Activated T-helper 1 cell treated with anti-CD3 and anti-CD28 coated beads, Interleukin-12 subunit alpha, Interleukin-12 subunit beta, Interleukin-2, Interleukin-4 antibody, amounts not matched to agents 30 ng/mL and 10 ng/mL and 1 ng/mL, durations not matched to agents 14 hours and 24 hours and 36 hours (primary cell): ENCODE data around the gene PGLYRP1. TPM values are rescaled to one million over a fixed set of nuclear protein-coding genes. Genes with fewer than 3 reads are reported as not detected.

Source experiments
- DNase-seq: peaks from one replicate; pipeline ENCODE4 v3.0.0; 2021; ENCODE audit warnings: low spot score
- H3K27ac Mint-ChIP-seq: one replicate; pipeline ENCODE4 v1.8.0; 2021; ENCODE audit warnings: mild to moderate bottlenecking, mixed read lengths
- H3K27me3 Mint-ChIP-seq: one replicate; pipeline ENCODE4 v1.8.0; 2022; ENCODE audit warnings: mild to moderate bottlenecking, moderate library complexity, mixed read lengths; ENCODE audit not compliant: insufficient read depth
- H3K36me3 Mint-ChIP-seq: one replicate; pipeline ENCODE4 v1.8.0; 2021; ENCODE audit warnings: low read depth, mixed read lengths
- H3K4me1 Mint-ChIP-seq: one replicate; pipeline ENCODE4 v1.8.0; 2021; ENCODE audit warnings: low read depth, mixed read lengths
- H3K4me3 Mint-ChIP-seq: one replicate; pipeline ENCODE4 v1.8.0; 2021; ENCODE audit warnings: mild to moderate bottlenecking, moderate library complexity, mixed read lengths
- H3K9me3 Mint-ChIP-seq: one replicate; pipeline ENCODE4 v1.8.0; 2021; ENCODE audit warnings: mixed read lengths
- intact Hi-C: fragments of 100-400 bp; cut with micrococcal nuclease; formaldehyde crosslinking; loops from one replicate; pipeline ENCODE4 v1.15.1; 2024
- total RNA-seq: library from RNA; stranded (reverse); gene quantifications from 2 replicates; pipeline ENCODE4 v1.2.3, GENCODE V29; 2022

Gene PGLYRP1
- total RNA-seq, 1 donor from 2014 or later = not detected

- Mint-ChIP-seq H3K27ac (no peak overlapping the region), H3K36me3 (no peaks in the 10 kb centered on the region)
These were observed 32.6 kb downstream of the PGLYRP1 start for GRCh38 chr19:45990113-45990728.

GRCh38 chr19:45985321-45985720, 37.5 kb downstream of the PGLYRP1 start:
- no peak for DNase-seq
- Mint-ChIP-seq H3K27ac (no peak overlapping the region), H3K36me3 (no peaks in the 10 kb centered on the region), H3K9me3 (no peaks in the 10 kb centered on the region), H3K4me1 (no peaks in the 10 kb centered on the region), H3K4me3 (no peak overlapping the region), H3K27me3 (peaks cover 6% of the 10 kb centered on the region)
- intact Hi-C loops = no loop called here

More at GRCh38 chr19:45990113-45990728, 32.6 kb downstream of the PGLYRP1 start:
- Mint-ChIP-seq H3K27me3 (peaks cover 4% of the 10 kb centered on the region), H3K9me3 (no peaks in the 10 kb centered on the region), H3K4me3 (no peak overlapping the region), H3K4me1 (no peaks in the 10 kb centered on the region)
- DNase-seq = no peak
- intact Hi-C loops = loop anchor here (10.0 kb wide), 1 partner anchor 585 kb away; the partner anchor contains the start of genes POLR1G and PPP1R13L

GRCh38 chr19:45981350-45981749, 41.5 kb downstream of the PGLYRP1 start:
- Mint-ChIP-seq H3K4me1 (no peaks in the 10 kb centered on the region), H3K4me3 (no peak overlapping the region)

GRCh38 chr19:45978156-45978555, 44.7 kb downstream of the PGLYRP1 start:
- no peaks in the 10 kb centered on the region for H3K9me3 Mint-ChIP-seq
- no peak overlapping the region for H3K4me3 Mint-ChIP-seq
- intact Hi-C loops = no loop called here

More at GRCh38 chr19:45981350-45981749, 41.5 kb downstream of the PGLYRP1 start:
- intact Hi-C loops = no loop called here
- no peak for DNase-seq
- H3K27me3 Mint-ChIP-seq = peaks cover 17% of the 10 kb centered on the region
- H3K9me3 Mint-ChIP-seq = no peaks in the 10 kb centered on the region
- no peak overlapping the region for H3K27ac Mint-ChIP-seq
- H3K36me3 Mint-ChIP-seq = no peaks in the 10 kb centered on the region

GRCh38 chr19:45976178-45976577, 46.7 kb downstream of the PGLYRP1 start:
- Mint-ChIP-seq H3K27me3 (peaks cover 46% of the 10 kb centered on the region), H3K27ac (no peak overlapping the region), H3K4me1 (peaks cover 13% of the 10 kb centered on the region), H3K9me3 (no peaks in the 10 kb centered on the region), H3K36me3 (no peaks in the 10 kb centered on the region), H3K4me3 (no peak overlapping the region)
- intact Hi-C loops = no loop called here
- no peak for DNase-seq

More at GRCh38 chr19:45978156-45978555, 44.7 kb downstream of the PGLYRP1 start:
- no peaks in the 10 kb centered on the region for H3K4me1 Mint-ChIP-seq
- H3K27me3 Mint-ChIP-seq = peaks cover 35% of the 10 kb centered on the region
- H3K27ac Mint-ChIP-seq = no peak overlapping the region
- no peaks in the 10 kb centered on the region for H3K36me3 Mint-ChIP-seq
- no peak for DNase-seq

GRCh38 chr19:45975306-45976070, 47.4 kb downstream of the PGLYRP1 start:
- peaks cover 51% of the 10 kb centered on the region for H3K27me3 Mint-ChIP-seq
- no peak overlapping the region for H3K4me3 Mint-ChIP-seq
- no peaks in the 10 kb centered on the region for H3K9me3 Mint-ChIP-seq
- no peak overlapping the region for H3K27ac Mint-ChIP-seq
- intact Hi-C loops = no loop called here
- no peak for DNase-seq
- H3K4me1 Mint-ChIP-seq = peaks cover 16% of the 10 kb centered on the region
- H3K36me3 Mint-ChIP-seq = no peaks in the 10 kb centered on the region

GRCh38 chr19:45973553-45974338, 49.1 kb downstream of the PGLYRP1 start, which contains the start of gene NOVA2:
TSS of gene NOVA2 (minus strand) at chr19:45973865. CDS start at chr19:45973351, 514 bp downstream.
- Mint-ChIP-seq H3K27me3 (peaks cover 61% of the 10 kb centered on the region), H3K4me3 (no peak within 1 kb of the TSS), H3K27ac (no peak within 1 kb of the TSS), H3K9me3 (no peaks in the 10 kb centered on the region), H3K4me1 (peaks cover 16% of the 10 kb centered on the region), H3K36me3 (no peaks in the 10 kb centered on the region)
- DNase-seq = peak; percentile 46
- intact Hi-C loops = loop anchor here (1.0 kb wide), 1 partner anchor 22 kb away; the partner anchor contains the start of gene CCDC61

GRCh38 chr19:45972947-45973540, 49.8 kb downstream of the PGLYRP1 start:
- no peaks in the 10 kb centered on the region for H3K9me3 Mint-ChIP-seq
- intact Hi-C loops = no loop called here
- H3K27ac Mint-ChIP-seq = no peak overlapping the region
- H3K4me3 Mint-ChIP-seq = no peak overlapping the region
- H3K27me3 Mint-ChIP-seq = peaks cover 61% of the 10 kb centered on the region
- H3K4me1 Mint-ChIP-seq = peaks cover 16% of the 10 kb centered on the region
- DNase-seq = no peak
- H3K36me3 Mint-ChIP-seq = no peaks in the 10 kb centered on the region

GRCh38 chr19:45972081-45972946, 50.5 kb downstream of the PGLYRP1 start:
- intact Hi-C loops = no loop called here
- peak; percentile 6 for DNase-seq
- Mint-ChIP-seq H3K27ac (no peak overlapping the region), H3K36me3 (no peaks in the 10 kb centered on the region), H3K9me3 (no peaks in the 10 kb centered on the region), H3K4me1 (peaks cover 16% of the 10 kb centered on the region), H3K27me3 (peaks cover 62% of the 10 kb centered on the region), H3K4me3 (no peak overlapping the region)

- Mint-ChIP-seq H3K9me3 (no peaks in the 10 kb centered on the region), H3K4me1 (peaks cover 16% of the 10 kb centered on the region), H3K4me3 (no peak overlapping the region), H3K36me3 (no peaks in the 10 kb centered on the region), H3K27me3 (peaks cover 64% of the 10 kb centered on the region), H3K27ac (no peak overlapping the region)
- no peak for DNase-seq
- intact Hi-C loops = no loop called here
These were observed 51.5 kb downstream of the PGLYRP1 start for GRCh38 chr19:45971260-45971902.

GRCh38 chr19:45969676-45970075, 53.2 kb downstream of the PGLYRP1 start:
- Mint-ChIP-seq H3K9me3 (no peaks in the 10 kb centered on the region), H3K4me1 (peaks cover 16% of the 10 kb centered on the region), H3K27me3 (peaks cover 57% of the 10 kb centered on the region), H3K4me3 (no peak overlapping the region), H3K36me3 (no peaks in the 10 kb centered on the region), H3K27ac (no peak overlapping the region)
- DNase-seq = no peak
- intact Hi-C loops = no loop called here
